ENCODE results near the gene GLT8D1. TPM values are rescaled to one million over a fixed set of nuclear protein-coding genes. Genes with fewer than 3 reads are reported as not detected.
A peak's percentile ranks its signal among the peaks of the same experiment; 100 is the strongest.

The GLT8D1 gene, protein sequence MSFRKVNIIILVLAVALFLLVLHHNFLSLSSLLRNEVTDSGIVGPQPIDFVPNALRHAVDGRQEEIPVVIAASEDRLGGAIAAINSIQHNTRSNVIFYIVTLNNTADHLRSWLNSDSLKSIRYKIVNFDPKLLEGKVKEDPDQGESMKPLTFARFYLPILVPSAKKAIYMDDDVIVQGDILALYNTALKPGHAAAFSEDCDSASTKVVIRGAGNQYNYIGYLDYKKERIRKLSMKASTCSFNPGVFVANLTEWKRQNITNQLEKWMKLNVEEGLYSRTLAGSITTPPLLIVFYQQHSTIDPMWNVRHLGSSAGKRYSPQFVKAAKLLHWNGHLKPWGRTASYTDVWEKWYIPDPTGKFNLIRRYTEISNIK
- total RNA-seq (100 to 1,000 TPM in 1 of 2 donors, 10 to 100 TPM in 1; 96.0 to 114 TPM), polyA plus RNA-seq (ENCODE audit: insufficient read length in 2 of 2) (100 to 1,000 TPM; 102 to 104 TPM)
- long read RNA-seq, donor 1, transcript GLT8D1-201 (10 exons, 1,849 nt) = major isoform, 12 of 319 reads
- long read RNA-seq, donor 1, partial matches to known transcripts = 291 of 319 reads
- long read RNA-seq, donor 1, other reads (novel, unspliced or antisense) = 11 of 319 reads
- long read RNA-seq, donor 2, partial matches to known transcripts = 0 of 4 reads
- long read RNA-seq, donor 2, other reads (novel, unspliced or antisense) = 0 of 4 reads
- long read RNA-seq, donor 3, partial matches to known transcripts = 82 of 209 reads
- long read RNA-seq, donor 3, other reads (novel, unspliced or antisense) = 124 of 209 reads
- long read RNA-seq, donor 4, transcript GLT8D1-201 (10 exons, 1,849 nt) = major isoform, 10 of 414 reads
- long read RNA-seq, donor 4, partial matches to known transcripts = 69 of 414 reads
- long read RNA-seq, donor 4, other reads (novel, unspliced or antisense) = 332 of 414 reads

DNA sequence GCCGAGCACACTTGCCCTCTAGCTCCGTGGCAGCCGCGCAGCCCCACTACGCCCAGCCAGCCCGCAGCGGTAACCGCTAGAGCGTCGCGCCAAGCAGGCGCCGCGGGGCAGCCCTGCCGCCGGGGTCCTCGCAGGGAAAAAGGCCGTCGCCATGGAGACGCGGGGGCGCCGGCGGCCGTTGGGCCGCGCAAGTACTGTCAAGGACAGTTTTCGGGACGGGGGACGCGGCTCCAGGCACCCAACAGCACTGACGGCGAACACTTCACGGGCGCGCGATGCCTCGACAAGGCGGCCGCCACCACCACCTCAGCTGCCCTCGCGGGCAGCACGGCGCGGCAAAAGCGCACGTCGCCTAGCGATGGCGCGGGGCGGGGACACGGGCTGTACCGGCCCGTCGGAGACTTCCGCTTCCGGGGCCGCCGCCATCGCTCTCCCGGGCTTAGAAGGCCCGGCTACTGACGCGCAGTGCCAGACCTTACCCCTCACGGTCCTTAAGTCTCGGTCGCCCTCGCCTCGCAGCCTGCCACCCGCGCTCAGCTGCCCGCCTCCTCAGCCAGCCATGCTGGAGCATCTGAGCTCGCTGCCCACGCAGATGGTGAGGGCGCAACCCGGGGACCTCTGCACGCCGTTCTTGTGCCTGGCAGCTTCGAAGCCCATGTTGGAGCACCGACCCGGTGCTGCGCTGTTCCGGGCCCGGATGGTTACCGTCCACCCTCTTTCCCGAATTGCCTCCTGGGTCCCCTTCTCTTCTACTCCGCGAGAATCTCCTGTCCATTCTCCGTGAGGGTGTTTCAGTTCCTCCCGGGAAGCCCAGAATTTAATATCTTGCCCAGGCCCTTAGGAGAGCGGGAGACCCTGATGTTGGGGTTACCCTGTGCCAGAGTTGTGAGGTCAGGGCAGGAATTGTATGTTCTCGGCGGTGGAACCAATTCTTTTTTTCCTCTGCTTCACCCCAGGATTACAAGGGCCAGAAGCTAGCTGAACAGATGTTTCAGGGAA, at the start of gene GLT8D1, which contains the start of gene SPCS1:
Gene GLT8D1 (minus strand): TSS at position 104 of the 999 bp plus-strand sequence. CDS start 5,331 bp downstream, outside the sequence.
Gene SPCS1 (plus strand): TSS at position 419 of the 999 bp plus-strand sequence. CDS start 141 bp downstream, at position 560.
- H3K36me3 ChIP-seq (ENCODE audit: control insufficient read depth, insufficient read depth, low read length) = peaks cover 12% of the 10 kb centered on the region
- peak within 1 kb of the TSS; percentile 68 for H3K27ac ChIP-seq (ENCODE audit: low read depth, low read length)
- no peaks in the 10 kb centered on the region for H3K9me3 ChIP-seq (ENCODE audit: control insufficient read depth, insufficient read depth, low read length)
- H3K27me3 ChIP-seq (ENCODE audit: control insufficient read depth, insufficient read depth, low read length) = no peaks in the 10 kb centered on the region
- DNase-seq (ENCODE audit: low read depth in 4 of 6, low spot score in 6 of 6) = peak; percentile 78 to 97 (median 92)
- WGBS (ENCODE audit: insufficient coverage) = under 1% methylated on average over 90 of the region's 94 CpGs
- peaks cover 25% of the 10 kb centered on the region for H3K4me1 ChIP-seq (ENCODE audit: control insufficient read depth, insufficient read depth, low read length)
- peak within 1 kb of the TSS; percentile 96 for H3K4me3 ChIP-seq (ENCODE audit: low read depth, low read length)

DNA sequence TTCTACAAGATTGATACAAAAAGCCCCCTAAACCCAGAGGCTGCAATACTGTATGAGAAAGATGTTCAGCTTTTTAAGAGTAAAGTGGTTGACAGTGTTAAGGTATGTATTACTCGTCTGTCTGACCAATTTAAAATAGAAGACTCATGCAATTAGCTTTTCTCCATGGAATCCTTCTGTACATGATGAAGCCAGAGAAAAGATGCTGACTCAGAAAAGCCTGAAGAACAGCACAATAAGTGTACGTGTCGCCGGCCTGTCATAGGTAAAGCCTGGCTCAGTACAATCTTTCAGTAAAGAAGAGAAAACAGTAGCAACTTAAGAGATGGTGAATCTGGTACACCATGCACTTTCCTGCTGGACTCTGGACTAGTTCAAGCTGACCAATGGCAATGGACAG, 48.8 kb upstream of the GLT8D1 start:
- Histone ChIP-seq H3K27ac (ENCODE audit: low read depth, low read length) (no peak overlapping the region), H3K36me3 (ENCODE audit: control insufficient read depth, insufficient read depth, low read length) (peaks cover 64% of the 10 kb centered on the region), H3K4me3 (ENCODE audit: low read depth, low read length) (no peak overlapping the region), H3K9me3 (ENCODE audit: control insufficient read depth, insufficient read depth, low read length) (no peaks in the 10 kb centered on the region), H3K27me3 (ENCODE audit: control insufficient read depth, insufficient read depth, low read length) (no peaks in the 10 kb centered on the region), H3K4me1 (ENCODE audit: control insufficient read depth, insufficient read depth, low read length) (no peaks in the 10 kb centered on the region)
- WGBS (ENCODE audit: insufficient coverage) = 92% methylated on average over 4 of the region's 4 CpGs
- no peak for DNase-seq (ENCODE audit: low read depth in 4 of 6, low spot score in 6 of 6)

DNA sequence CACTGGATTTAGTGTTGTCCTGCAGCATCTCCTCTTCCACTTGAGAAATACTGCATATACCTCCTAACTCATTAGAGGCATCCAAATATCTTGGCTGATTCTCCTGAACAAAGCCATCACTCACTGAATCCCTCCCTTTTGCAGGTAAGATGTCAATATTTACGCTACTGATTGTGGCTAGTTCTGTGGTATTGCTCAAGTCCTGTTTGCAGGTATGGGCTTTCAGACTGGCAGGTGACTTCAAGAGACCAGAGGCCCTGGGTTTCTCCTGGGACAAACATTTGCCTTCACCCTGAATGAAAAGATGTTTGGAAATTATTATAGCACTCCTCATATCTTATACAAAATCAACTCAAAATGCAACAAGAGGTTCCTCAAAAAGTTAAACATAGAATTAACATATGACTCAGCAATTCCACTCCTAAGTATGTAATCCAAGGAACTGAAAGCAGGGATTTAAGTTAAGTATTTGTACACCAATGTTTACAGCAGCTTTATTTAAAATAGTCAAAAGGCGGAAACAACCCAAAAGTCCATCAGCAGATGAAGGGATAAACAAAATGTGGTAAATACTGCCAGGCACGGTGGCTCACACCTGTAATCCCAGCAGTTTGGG, 46.6 kb upstream of the GLT8D1 start:
- Histone ChIP-seq H3K4me3 (ENCODE audit: low read depth, low read length) (no peak overlapping the region), H3K27me3 (ENCODE audit: control insufficient read depth, insufficient read depth, low read length) (no peaks in the 10 kb centered on the region), H3K4me1 (ENCODE audit: control insufficient read depth, insufficient read depth, low read length) (no peaks in the 10 kb centered on the region), H3K36me3 (ENCODE audit: control insufficient read depth, insufficient read depth, low read length) (peaks cover 62% of the 10 kb centered on the region), H3K9me3 (ENCODE audit: control insufficient read depth, insufficient read depth, low read length) (no peaks in the 10 kb centered on the region), H3K27ac (ENCODE audit: low read depth, low read length) (no peak overlapping the region)
- DNase-seq (ENCODE audit: low read depth in 4 of 6, low spot score in 6 of 6) = no peak
- 100% methylated on average over 2 of the region's 3 CpGs for WGBS (ENCODE audit: insufficient coverage)

DNA sequence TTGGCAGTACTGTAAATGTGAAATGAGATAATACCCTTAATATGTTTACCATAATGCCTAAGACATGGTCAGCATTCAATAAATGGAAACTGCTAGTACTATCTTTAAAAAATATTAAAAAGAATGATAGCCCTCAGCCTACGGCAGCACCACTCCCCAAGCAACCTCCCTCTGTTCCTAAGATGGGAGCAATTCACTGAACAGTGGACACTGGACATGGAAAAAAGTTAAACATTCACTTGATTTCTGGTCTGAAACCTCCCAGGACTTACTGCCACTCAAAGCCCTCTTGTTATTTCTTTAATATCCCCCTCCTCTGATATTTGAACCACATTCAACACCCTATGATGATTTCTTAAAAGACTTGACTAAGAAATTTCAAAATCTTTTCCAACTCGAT, 38.1 kb upstream of the GLT8D1 start:
- peaks cover 73% of the 10 kb centered on the region for H3K36me3 ChIP-seq (ENCODE audit: control insufficient read depth, insufficient read depth, low read length)
- no peak for DNase-seq (ENCODE audit: low read depth in 4 of 6, low spot score in 6 of 6)
- H3K9me3 ChIP-seq (ENCODE audit: control insufficient read depth, insufficient read depth, low read length) = no peaks in the 10 kb centered on the region
- H3K4me3 ChIP-seq (ENCODE audit: low read depth, low read length) = no peak overlapping the region
- H3K27me3 ChIP-seq (ENCODE audit: control insufficient read depth, insufficient read depth, low read length) = no peaks in the 10 kb centered on the region
- no CpG with 5 or more reads among the region's 2 CpGs for WGBS (ENCODE audit: insufficient coverage)
- no peak overlapping the region for H3K27ac ChIP-seq (ENCODE audit: low read depth, low read length)
- no peaks in the 10 kb centered on the region for H3K4me1 ChIP-seq (ENCODE audit: control insufficient read depth, insufficient read depth, low read length)

DNA sequence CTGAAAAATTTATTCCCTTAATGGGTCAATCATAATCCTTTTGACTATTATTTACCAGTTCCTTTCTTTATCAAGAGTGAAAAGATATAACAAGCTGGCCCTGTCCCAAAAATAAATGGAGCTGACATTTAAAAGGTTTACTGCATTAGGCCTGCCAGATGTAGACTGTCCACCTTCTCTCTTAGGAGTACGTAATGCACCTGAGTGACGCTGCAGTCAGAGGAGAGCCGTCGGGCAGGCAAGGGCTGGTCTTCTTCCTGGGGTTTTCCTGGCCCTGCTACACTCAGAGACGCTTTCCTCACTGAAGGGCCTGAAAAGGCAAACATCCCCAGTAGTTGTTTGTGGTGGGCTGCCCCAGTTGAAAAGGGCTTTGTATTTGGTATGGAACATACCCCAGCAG, 37.6 kb upstream of the GLT8D1 start:
- WGBS (ENCODE audit: insufficient coverage) = 89% methylated on average over 4 of the region's 5 CpGs
- Histone ChIP-seq H3K27me3 (ENCODE audit: control insufficient read depth, insufficient read depth, low read length) (no peaks in the 10 kb centered on the region), H3K9me3 (ENCODE audit: control insufficient read depth, insufficient read depth, low read length) (no peaks in the 10 kb centered on the region), H3K4me3 (ENCODE audit: low read depth, low read length) (no peak overlapping the region), H3K27ac (ENCODE audit: low read depth, low read length) (no peak overlapping the region), H3K36me3 (ENCODE audit: control insufficient read depth, insufficient read depth, low read length) (peaks cover 76% of the 10 kb centered on the region), H3K4me1 (ENCODE audit: control insufficient read depth, insufficient read depth, low read length) (no peaks in the 10 kb centered on the region)
- no peak for DNase-seq (ENCODE audit: low read depth in 4 of 6, low spot score in 6 of 6)

DNA sequence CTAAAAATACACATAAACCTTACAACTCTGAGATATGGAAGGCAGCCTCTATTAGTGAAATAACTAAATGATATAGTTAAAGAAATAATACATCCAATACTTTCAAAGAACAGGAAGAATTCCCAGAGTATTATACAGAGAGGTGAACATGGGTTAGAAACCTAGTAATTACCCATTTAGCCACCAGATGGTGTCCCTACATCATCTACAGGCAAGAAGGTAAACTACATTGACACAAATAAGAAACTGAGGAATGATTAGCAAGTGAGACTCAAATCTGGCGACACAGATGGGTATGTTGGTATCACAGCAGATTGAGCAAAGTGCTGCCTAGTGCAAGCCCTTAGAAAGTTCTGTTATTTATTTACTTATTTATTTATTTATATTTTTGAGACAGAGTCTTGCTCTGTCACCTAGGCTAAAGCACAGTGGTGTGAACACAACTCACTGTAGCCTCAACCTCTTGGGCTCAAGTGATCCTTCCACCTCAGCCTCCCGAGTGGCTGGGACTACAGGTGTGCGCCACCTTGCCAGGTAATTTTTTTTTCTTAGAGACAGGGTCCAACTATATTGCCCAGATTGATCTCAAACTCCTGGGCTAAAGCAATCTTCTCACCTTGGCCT, 36.9 kb upstream of the GLT8D1 start:
- Histone ChIP-seq H3K27ac (ENCODE audit: low read depth, low read length) (no peak overlapping the region), H3K4me1 (ENCODE audit: control insufficient read depth, insufficient read depth, low read length) (no peaks in the 10 kb centered on the region), H3K9me3 (ENCODE audit: control insufficient read depth, insufficient read depth, low read length) (no peaks in the 10 kb centered on the region), H3K27me3 (ENCODE audit: control insufficient read depth, insufficient read depth, low read length) (no peaks in the 10 kb centered on the region), H3K4me3 (ENCODE audit: low read depth, low read length) (no peak overlapping the region), H3K36me3 (ENCODE audit: control insufficient read depth, insufficient read depth, low read length) (peaks cover 75% of the 10 kb centered on the region)
- DNase-seq (ENCODE audit: low read depth in 4 of 6, low spot score in 6 of 6) = peak in 4 of 6 donors; percentile 2 to 63 (median 12)
- 91% methylated on average over 2 of the region's 3 CpGs for WGBS (ENCODE audit: insufficient coverage)

DNA sequence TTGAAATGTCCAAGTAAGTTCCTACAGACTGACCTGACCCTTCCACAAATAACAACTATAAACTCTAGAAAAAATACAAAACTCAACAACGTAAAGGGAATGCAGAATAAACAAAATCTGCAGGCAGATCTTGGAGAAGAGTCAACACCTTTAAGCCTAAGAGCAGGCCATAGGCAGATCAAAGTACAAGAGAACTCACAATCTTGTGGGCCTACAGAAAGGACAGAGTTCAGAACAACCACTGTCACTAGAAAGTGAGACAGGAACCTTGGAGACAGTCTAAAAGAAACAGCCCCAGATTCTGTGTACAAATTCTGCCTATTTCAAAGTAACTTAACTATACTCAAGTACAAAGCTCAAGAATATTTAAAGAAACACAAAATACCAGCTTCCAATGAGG, 34.1 kb upstream of the GLT8D1 start:
- peaks cover 58% of the 10 kb centered on the region for H3K36me3 ChIP-seq (ENCODE audit: control insufficient read depth, insufficient read depth, low read length)

DNA sequence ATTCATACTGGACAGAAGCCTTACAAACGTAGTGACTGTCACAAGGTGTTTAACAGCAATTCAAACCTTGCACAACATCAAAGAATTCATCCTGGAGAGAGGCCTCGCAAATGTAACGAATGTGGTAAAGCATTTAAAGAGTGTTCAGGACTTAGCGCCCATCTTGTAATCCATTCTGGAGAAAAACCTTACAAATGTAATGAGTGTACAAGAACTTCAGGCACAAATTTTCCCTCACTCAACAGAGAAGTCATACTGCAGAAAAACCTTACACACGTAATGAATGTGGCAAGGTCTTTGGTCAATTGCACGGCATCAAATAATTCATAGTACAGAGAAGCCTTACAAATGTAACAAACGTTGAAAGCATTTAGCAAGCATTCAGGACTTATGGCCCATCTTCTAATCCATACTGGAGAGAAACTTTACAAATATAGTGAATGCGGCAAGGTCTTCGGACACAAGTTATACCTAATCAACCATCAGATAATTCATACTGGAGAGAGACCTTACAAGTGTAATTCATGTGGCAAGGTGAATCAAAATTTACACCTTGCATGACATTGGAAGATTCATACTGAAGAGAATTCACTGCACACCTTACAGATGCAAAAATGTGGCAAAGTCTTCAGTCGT, 27.8 kb upstream of the GLT8D1 start:
- Histone ChIP-seq H3K4me3 (ENCODE audit: low read depth, low read length) (no peak overlapping the region), H3K27me3 (ENCODE audit: control insufficient read depth, insufficient read depth, low read length) (no peaks in the 10 kb centered on the region), H3K4me1 (ENCODE audit: control insufficient read depth, insufficient read depth, low read length) (no peaks in the 10 kb centered on the region), H3K27ac (ENCODE audit: low read depth, low read length) (no peak overlapping the region), H3K9me3 (ENCODE audit: control insufficient read depth, insufficient read depth, low read length) (no peaks in the 10 kb centered on the region), H3K36me3 (ENCODE audit: control insufficient read depth, insufficient read depth, low read length) (peaks cover 26% of the 10 kb centered on the region)
- DNase-seq (ENCODE audit: low read depth in 4 of 6, low spot score in 6 of 6) = no peak
- WGBS (ENCODE audit: insufficient coverage) = 96% methylated on average over 2 of the region's 10 CpGs

More for the DNA sequence above, 34.1 kb upstream of the GLT8D1 start:
- WGBS (ENCODE audit: insufficient coverage) = 64% methylated on average over 1 of the region's 1 CpG
- Histone ChIP-seq H3K9me3 (ENCODE audit: control insufficient read depth, insufficient read depth, low read length) (no peaks in the 10 kb centered on the region), H3K4me1 (ENCODE audit: control insufficient read depth, insufficient read depth, low read length) (no peaks in the 10 kb centered on the region), H3K4me3 (ENCODE audit: low read depth, low read length) (no peak overlapping the region), H3K27ac (ENCODE audit: low read depth, low read length) (no peak overlapping the region), H3K27me3 (ENCODE audit: control insufficient read depth, insufficient read depth, low read length) (no peaks in the 10 kb centered on the region)
- DNase-seq (ENCODE audit: low read depth in 4 of 6, low spot score in 6 of 6) = no peak
